Keratinocyte (primary cell): ENCODE results near the gene BNIP3.

Experiments
- CTCF ChIP-seq, 3 experiments: IDR thresholded peaks in 1 of 3; conservative IDR thresholded peaks in 1 of 3; optimal IDR thresholded peaks in 1 of 3; 2 replicates in 2 of 3; 3 replicates in 1 of 3; pipeline versions ENCODE3 to v1.5.1; 2011; ENCODE audit warnings: low read length in 3 of 3, mild to moderate bottlenecking in 3 of 3, moderate library complexity in 2 of 3, control low read depth in 1 of 3, inconsistent platforms in 1 of 3; ENCODE audit not compliant: insufficient read depth in 2 of 3; ENCODE audit errors: extremely low read depth in 1 of 3
- EZH2 ChIP-seq: IDR thresholded peaks from one replicate; pipeline ENCODE4 v1.6.1; 2012; ENCODE audit warnings: inconsistent platforms, mild to moderate bottlenecking, low read length, moderate library complexity

GRCh38 chr10:131979336-131979735 is 2.4 kb downstream of the BNIP3 start:
- TF ChIP-seq CTCF (optimal IDR thresholded peaks at IDR 0.05 in 1 of 3, IDR thresholded peaks at IDR 0.05 in 1 of 3, conservative IDR thresholded peaks at IDR 0.05 in 1 of 3; ENCODE audit: extremely low read depth in 1 of 3, insufficient read depth in 2 of 3, low read length in 3 of 3) (no peak), EZH2 (no peak)
